ENCODE measurements around the gene MEIS1.

GRCh38 chr2:66446941-66447340, 12.0 kb downstream of the MEIS1 start:
- TF ChIP-seq POLR2A (IDR thresholded peaks at IDR 0.05), result no peak
- TF ChIP-seq, protein P1, sequence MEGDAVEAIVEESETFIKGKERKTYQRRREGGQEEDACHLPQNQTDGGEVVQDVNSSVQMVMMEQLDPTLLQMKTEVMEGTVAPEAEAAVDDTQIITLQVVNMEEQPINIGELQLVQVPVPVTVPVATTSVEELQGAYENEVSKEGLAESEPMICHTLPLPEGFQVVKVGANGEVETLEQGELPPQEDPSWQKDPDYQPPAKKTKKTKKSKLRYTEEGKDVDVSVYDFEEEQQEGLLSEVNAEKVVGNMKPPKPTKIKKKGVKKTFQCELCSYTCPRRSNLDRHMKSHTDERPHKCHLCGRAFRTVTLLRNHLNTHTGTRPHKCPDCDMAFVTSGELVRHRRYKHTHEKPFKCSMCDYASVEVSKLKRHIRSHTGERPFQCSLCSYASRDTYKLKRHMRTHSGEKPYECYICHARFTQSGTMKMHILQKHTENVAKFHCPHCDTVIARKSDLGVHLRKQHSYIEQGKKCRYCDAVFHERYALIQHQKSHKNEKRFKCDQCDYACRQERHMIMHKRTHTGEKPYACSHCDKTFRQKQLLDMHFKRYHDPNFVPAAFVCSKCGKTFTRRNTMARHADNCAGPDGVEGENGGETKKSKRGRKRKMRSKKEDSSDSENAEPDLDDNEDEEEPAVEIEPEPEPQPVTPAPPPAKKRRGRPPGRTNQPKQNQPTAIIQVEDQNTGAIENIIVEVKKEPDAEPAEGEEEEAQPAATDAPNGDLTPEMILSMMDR (IDR thresholded peaks at IDR 0.05), result no peak
